GM12801 (cell line): Measurements from ENCODE around the gene CLCNKA.

ENCODE experiments used
- CTCF ChIP-seq: IDR thresholded peaks from one replicate; pipeline ENCODE4 v1.5.1; 2011; ENCODE audit warnings: control low read depth; ENCODE audit not compliant: insufficient read length; ENCODE audit errors: extremely low read depth

CLCNKA gene

GRCh38 chr1:16050328-16050727 is 28.5 kb downstream of the CLCNKA start:
- TF ChIP-seq CTCF: no peak

DNA sequence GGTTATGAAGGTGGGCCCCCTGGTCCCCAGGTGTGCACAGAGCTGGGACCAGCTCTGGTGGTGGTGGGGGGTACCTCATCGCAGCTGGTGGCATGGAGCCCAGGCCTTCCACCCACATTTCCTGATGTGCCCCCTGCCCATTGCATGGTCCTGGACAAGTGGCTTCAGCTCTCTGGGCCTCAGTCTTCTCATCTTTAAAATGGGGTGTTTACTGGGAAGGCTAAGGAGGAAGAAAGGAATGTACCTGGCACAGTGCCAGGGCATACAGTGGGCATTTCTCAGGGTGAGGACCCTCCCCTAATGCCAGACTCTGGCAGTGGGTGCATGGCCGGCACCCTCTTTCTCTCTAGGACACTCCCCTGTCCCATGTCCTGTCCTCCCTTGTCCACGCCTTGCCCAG is 29.2 kb downstream of the CLCNKA start:
- no peak for TF ChIP-seq CTCF

GRCh38 chr1:16053781-16054502 is 32.1 kb downstream of the CLCNKA start:
- TF ChIP-seq CTCF: no peak

GRCh38 chr1:16054598-16055540 is 33.0 kb downstream of the CLCNKA start:
- no peak for TF ChIP-seq CTCF

DNA sequence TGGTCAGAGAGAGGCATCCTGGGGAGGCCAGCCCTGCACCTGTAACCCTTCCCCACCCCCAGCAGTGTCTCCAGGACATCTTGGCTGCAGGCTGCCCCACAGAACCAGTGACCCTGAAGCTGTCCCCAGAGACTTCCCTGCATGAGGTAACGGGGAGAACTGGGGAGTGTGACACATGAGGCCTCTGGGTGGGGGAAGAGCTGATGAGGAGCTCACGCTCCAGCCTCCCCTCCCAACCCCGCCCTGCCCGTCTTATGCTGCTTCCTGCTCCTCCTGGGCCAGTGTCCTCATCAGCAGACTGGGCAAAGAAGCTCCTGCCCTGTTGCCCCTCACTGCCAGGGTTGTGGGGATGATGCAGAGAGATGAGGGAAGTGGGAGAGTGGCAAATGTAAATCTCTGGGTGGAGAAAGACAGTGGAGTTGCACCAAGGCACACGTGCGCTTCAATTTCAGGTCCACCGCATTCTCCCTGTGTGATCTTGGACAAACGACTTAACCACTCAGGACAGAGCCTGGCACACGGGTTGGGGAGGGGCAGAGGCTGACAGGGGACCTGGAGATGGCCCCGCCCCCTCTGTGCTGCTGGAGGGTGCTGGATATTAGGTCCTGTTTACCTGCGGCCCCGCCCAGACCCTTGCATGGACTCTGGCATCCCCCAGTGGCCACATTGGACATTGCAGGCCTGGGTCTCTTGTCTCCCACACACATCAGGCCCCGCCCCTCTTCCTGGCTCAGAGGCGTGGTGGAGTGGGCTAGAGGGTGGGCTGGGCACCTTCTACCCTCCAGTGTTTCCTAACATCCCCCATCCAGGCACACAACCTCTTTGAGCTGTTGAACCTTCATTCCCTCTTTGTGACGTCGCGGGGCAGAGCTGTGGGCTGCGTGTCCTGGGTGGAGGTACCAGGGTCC is 34.0 kb downstream of the CLCNKA start:
- no peak for TF ChIP-seq CTCF

- no peak for TF ChIP-seq CTCF
Observed at GRCh38 chr1:16061266-16061665, 39.4 kb downstream of the CLCNKA start.
